Measurements from ENCODE around the gene SARDH.

The SARDH gene

DNA sequence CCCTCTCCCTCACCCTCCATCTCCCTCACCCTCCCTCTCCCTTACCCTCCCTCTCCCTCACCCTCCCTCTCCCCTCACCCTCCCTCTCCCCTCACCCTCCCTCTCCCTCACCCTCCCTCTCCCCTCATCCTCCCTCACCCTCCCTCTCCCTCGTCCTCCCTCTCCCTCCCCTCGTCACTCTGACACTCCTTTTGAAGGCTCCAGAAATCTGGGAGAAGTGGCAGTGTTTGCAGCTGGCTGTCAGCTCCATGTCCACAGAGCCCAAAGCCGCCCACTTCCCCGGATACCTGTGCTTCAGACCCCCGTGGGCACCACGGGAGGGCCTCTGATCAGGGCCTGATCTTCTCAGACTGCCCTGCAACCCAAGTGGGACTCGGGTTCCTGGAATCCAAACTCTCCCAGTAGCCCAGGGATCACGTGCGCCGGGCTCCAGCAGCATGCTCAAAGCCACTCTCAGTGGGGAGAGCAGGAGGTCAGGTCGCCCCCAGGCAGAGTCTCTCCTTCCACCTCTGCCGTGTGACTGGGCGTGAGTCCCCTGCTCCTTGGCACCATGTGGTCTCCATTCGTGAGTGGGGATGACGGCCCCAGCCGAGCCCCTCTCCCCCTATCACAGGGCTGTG, 68.9 kb downstream of the SARDH start:
- ChIA-PET POLR2A (no interaction called here), CTCF (no interaction called here)
- TF ChIP-seq L3MBTL2 (conservative IDR thresholded peaks at IDR 0.05), result no peak
- no peak for TF ChIP-seq TARDBP (IDR thresholded peaks at IDR 0.05)
- no peak for TF ChIP-seq HDGF (IDR thresholded peaks at IDR 0.05; ENCODE audit: borderline replicate concordance)
- TF ChIP-seq FOXM1 (IDR thresholded peaks at IDR 0.05; ENCODE audit: borderline replicate concordance), result no peak
- TF ChIP-seq ARNT (IDR thresholded peaks at IDR 0.05), result no peak
- TF ChIP-seq SP1 (IDR thresholded peaks at IDR 0.05), result no peak
- no peak for TF ChIP-seq FOXA1 (IDR thresholded peaks at IDR 0.05)
- no peak for TF ChIP-seq ELF4 (IDR thresholded peaks at IDR 0.05)
- TF ChIP-seq ZNF384 (IDR thresholded peaks at IDR 0.05), result no peak
- no peak for TF ChIP-seq BHLHE40 (IDR thresholded peaks at IDR 0.05; ENCODE audit: borderline replicate concordance)
- TF ChIP-seq CTBP1 (IDR thresholded peaks at IDR 0.05; ENCODE audit: borderline replicate concordance), result no peak
- TF ChIP-seq NFRKB (IDR thresholded peaks at IDR 0.05), result no peak
- TF ChIP-seq FOXK2 (IDR thresholded peaks at IDR 0.05), result no peak
- no peak for DNase-seq (ENCODE audit: extremely low spot score)

DNA sequence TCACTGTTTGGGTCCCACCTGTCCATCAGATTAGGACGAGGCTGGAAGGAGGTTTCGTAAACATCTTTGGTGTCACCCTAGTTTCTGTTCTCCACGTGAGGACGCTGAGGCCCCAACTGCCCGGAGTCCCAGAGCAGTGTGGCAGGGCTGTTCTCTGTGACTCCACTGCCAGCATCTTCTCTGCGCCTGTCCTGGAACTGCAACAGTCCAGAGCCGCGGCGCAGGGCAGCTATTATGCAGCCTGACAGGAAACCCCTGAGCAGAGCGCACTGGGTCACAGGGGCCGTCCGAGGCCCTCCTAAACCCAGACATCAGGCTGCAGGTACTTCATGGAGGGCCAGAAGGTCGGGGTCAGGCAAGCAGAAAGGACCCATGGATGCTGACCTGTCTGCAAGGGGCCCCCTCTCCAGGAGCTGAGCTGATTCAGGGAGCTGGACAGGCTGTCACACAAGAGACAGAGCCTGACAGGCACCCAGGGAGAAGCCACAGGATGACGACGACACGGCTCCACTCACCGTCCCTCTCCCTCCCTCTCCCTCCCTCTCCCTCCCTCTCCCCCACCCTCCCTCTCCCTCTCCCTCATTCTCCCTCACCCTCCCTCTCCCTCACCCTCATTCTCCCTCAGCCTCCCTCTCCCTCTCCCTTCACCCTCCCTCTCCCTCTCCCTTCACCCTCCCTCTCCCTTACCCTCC, 70.2 kb downstream of the SARDH start:
- ChIA-PET POLR2A (no interaction called here), CTCF (no interaction called here)
- no peak for DNase-seq (ENCODE audit: extremely low spot score)
- TF ChIP-seq ARNT (IDR thresholded peaks at IDR 0.05) (no peak), ZNF384 (IDR thresholded peaks at IDR 0.05) (no peak), HDGF (IDR thresholded peaks at IDR 0.05; ENCODE audit: borderline replicate concordance) (no peak), BHLHE40 (IDR thresholded peaks at IDR 0.05; ENCODE audit: borderline replicate concordance) (no peak), TARDBP (IDR thresholded peaks at IDR 0.05) (no peak), LEF1 (IDR thresholded peaks at IDR 0.05; ENCODE audit: borderline replicate concordance) (no peak), FOXM1 (IDR thresholded peaks at IDR 0.05; ENCODE audit: borderline replicate concordance) (no peak), L3MBTL2 (conservative IDR thresholded peaks at IDR 0.05) (no peak), CTBP1 (IDR thresholded peaks at IDR 0.05; ENCODE audit: borderline replicate concordance) (no peak), NFRKB (IDR thresholded peaks at IDR 0.05) (no peak), SUZ12 (IDR thresholded peaks at IDR 0.05) (no peak), ELF4 (IDR thresholded peaks at IDR 0.05) (no peak), FOXK2 (IDR thresholded peaks at IDR 0.05) (no peak), FOXA1 (IDR thresholded peaks at IDR 0.05) (no peak), SP1 (IDR thresholded peaks at IDR 0.05) (no peak)
- TF ChIP-seq, protein P1, sequence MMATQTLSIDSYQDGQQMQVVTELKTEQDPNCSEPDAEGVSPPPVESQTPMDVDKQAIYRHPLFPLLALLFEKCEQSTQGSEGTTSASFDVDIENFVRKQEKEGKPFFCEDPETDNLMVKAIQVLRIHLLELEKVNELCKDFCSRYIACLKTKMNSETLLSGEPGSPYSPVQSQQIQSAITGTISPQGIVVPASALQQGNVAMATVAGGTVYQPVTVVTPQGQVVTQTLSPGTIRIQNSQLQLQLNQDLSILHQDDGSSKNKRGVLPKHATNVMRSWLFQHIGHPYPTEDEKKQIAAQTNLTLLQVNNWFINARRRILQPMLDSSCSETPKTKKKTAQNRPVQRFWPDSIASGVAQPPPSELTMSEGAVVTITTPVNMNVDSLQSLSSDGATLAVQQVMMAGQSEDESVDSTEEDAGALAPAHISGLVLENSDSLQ (IDR thresholded peaks at IDR 0.05), result no peak

DNA sequence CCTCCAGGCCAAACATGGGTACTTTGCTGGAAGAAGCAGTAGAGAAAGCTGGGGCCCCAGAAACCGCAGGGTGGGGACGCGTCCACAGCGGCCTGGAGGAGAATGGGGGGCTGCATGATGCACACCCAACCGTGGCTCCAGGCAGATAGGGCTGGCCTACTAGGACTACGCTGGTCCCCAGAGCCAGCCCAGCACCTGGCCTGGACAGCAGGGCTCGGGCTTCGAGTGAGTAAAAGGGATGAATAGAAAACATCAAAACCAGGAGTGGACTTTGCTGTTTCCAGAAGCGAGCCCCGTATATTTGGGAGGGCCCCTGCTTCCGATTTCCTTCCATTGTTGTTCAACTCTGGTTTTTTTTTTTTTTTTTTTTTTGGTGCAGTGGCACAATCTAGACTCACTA, 71.3 kb downstream of the SARDH start:
- TF ChIP-seq FOXA1 (IDR thresholded peaks at IDR 0.05) (no peak), FOXK2 (IDR thresholded peaks at IDR 0.05) (no peak), SP1 (IDR thresholded peaks at IDR 0.05) (no peak), CTBP1 (IDR thresholded peaks at IDR 0.05; ENCODE audit: borderline replicate concordance) (no peak), FOXM1 (IDR thresholded peaks at IDR 0.05; ENCODE audit: borderline replicate concordance) (no peak), SUZ12 (IDR thresholded peaks at IDR 0.05) (no peak), ELF4 (IDR thresholded peaks at IDR 0.05) (no peak), NFRKB (IDR thresholded peaks at IDR 0.05) (no peak), ARNT (IDR thresholded peaks at IDR 0.05) (no peak), BHLHE40 (IDR thresholded peaks at IDR 0.05; ENCODE audit: borderline replicate concordance) (no peak)
- TF ChIP-seq, protein P1 (IDR thresholded peaks at IDR 0.05), result no peak

DNA sequence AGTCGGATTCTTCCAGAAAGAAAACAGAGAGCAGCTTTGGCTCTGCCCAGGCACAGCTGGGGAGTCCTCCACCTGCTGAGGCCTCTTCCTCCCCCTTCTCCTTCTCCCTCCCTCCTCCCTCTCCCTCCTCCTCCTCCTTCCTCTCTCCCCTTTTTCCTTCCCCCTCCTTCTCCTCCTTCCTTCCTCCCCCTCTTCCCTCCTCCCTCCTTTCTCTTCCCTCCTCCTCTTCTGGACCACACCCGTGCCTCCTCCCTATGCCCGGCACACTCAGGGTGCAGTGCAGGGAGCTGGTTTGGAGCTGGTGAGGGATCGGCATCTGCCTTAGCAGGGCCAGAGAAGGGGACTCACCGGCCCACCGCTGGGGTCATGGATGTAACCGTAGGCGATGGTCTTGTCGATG, 71.8 kb downstream of the SARDH start:
- no peak for DNase-seq (ENCODE audit: extremely low spot score)
- POLR2A ChIA-PET, result no interaction called here
- TF ChIP-seq TARDBP (IDR thresholded peaks at IDR 0.05), result no peak
- TF ChIP-seq FOXA1 (IDR thresholded peaks at IDR 0.05), result no peak
- TF ChIP-seq, protein P1 (IDR thresholded peaks at IDR 0.05), result no peak
- TF ChIP-seq NFRKB (IDR thresholded peaks at IDR 0.05), result no peak
- no peak for TF ChIP-seq FOXM1 (IDR thresholded peaks at IDR 0.05; ENCODE audit: borderline replicate concordance)
- TF ChIP-seq ARNT (IDR thresholded peaks at IDR 0.05), result no peak
- no peak for TF ChIP-seq CTBP1 (IDR thresholded peaks at IDR 0.05; ENCODE audit: borderline replicate concordance)
- no peak for TF ChIP-seq ZNF384 (IDR thresholded peaks at IDR 0.05)
- TF ChIP-seq HDGF (IDR thresholded peaks at IDR 0.05; ENCODE audit: borderline replicate concordance), result no peak
- no peak for TF ChIP-seq L3MBTL2 (conservative IDR thresholded peaks at IDR 0.05)
- CTCF ChIA-PET, result no interaction called here

More for the DNA sequence above, 71.3 kb downstream of the SARDH start:
- DNase-seq (ENCODE audit: extremely low spot score), result no peak
- ChIA-PET POLR2A (no interaction called here), CTCF (no interaction called here)

DNA sequence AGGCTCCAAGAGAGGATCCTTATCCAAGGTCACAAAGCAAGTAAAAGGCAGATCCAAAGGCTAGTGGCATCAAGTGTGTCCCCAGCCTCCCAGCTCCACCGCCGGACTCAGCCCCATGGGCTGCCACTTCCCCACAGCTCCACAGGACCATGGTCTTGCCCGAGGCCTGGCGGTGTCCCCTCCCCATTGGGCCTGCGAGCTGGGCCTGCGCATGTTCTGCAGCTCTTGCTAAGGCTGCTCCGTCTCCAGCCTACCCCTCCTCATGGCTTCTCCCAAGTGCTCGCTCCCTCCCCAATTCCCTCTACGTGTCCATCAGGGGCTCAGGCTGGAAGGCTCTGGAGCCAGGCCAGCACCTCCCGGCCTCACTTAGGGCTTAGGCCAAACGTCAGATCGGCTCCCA, 72.6 kb downstream of the SARDH start:
- POLR2A ChIA-PET, result no interaction called here
- CTCF ChIA-PET, result no interaction called here
- TF ChIP-seq NFRKB (IDR thresholded peaks at IDR 0.05) (no peak), ZNF384 (IDR thresholded peaks at IDR 0.05) (no peak), CTBP1 (IDR thresholded peaks at IDR 0.05; ENCODE audit: borderline replicate concordance) (no peak), HDGF (IDR thresholded peaks at IDR 0.05; ENCODE audit: borderline replicate concordance) (no peak), FOXA1 (IDR thresholded peaks at IDR 0.05) (no peak), FOXK2 (IDR thresholded peaks at IDR 0.05) (no peak), L3MBTL2 (conservative IDR thresholded peaks at IDR 0.05) (no peak), TARDBP (IDR thresholded peaks at IDR 0.05) (no peak), ARNT (IDR thresholded peaks at IDR 0.05) (no peak), BHLHE40 (IDR thresholded peaks at IDR 0.05; ENCODE audit: borderline replicate concordance) (no peak)
- TF ChIP-seq, protein P1 (IDR thresholded peaks at IDR 0.05), result no peak
- DNase-seq (ENCODE audit: extremely low spot score), result no peak

Data from HEK293T (cell line).